Suppressor macrophage (primary cell): ENCODE measurements around the gene MFSD11.
"Not testable (repeated sequence)": the region's sequence is repeated elsewhere in the genome, so short reads cannot be mapped to it uniquely, and the experiment has no call there.

ENCODE experiments used
- DNase-seq, 4 experiments: peaks; one replicate each; pipeline ENCODE4 v3.0.0-alpha.2; 2020 to 2022

The MFSD11 gene

DNA sequence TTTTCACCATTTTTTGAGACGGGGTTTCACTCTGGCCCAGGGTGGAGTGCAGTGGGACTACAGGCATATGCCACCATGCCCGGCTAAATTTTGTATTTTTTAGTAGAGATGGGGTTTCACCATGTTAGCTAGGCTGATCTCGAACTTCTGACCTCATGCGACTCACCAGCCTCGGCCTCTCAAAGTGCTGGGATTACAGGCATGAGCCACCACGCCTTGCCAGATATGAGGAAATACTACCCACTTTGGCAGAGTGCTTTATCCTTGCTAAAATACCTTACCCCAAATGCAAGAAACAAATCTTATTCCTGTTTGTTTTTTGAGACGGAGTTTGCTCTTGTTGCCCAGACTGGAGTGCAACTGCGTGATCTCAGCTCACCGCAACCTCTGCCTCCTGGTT is 67.4 kb downstream of the MFSD11 start:
- DNase-seq: peak in 1 of 4 experiments; percentile 12

DNA sequence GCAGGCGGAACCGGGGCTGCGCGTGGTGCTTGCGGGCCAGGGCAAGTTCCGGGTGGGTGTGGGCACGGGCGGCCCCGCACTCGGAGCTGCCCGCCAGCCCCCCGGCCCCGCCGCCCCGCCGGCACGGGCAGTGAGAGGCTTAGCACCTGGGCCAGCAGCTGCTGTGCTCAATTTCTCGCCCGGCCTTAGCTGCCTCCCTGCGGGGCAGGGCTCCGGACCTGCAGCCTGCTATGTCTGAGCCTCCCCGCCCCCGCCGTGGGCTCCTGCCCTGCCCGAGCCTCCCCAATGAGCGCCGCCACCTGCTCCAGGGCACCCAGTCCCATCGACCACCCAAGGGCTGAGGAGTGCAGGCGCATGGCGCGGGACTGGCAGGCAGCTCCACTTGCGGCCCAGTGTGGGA is 68.2 kb downstream of the MFSD11 start:
- DNase-seq: not testable (repeated sequence)

DNA sequence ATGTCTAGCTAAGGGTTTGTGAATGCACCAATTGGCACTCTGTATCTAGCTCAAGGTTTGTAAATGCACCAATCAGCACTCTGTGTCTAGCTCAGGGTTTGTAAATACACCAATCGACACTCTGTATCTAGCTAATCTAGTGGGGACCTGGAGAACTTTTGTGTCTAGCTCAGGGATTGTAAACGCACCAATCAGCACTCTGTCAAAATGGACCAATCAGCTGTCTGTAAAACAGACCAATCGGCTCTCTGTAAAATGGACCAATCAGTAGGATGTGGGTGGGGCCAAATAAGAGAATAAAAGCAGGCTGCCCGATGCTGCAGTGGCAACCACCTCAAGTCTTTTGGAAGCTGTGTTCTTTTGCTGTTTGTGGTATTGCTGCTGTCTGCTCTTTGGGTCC is 68.8 kb downstream of the MFSD11 start:
- not testable (repeated sequence) for DNase-seq

DNA sequence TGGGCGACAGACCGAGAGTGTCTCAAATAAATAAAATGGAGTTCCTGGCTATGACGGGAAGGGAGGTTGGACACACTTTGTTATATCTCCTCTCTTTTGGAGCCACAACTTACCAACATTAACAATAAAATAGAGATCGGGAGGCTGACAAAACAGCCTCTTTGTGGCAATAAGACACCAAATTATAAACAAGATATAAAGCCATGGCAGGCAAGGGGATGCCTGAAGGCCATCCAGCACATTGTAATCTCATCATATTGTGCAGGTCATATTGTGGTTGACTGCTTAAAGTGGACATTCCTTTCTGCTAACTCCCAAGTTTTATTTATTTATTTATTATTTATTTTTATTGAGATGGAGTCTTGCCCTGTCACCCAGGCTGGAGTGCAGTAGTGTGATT is 70.4 kb downstream of the MFSD11 start:
- DNase-seq: no peak

DNA sequence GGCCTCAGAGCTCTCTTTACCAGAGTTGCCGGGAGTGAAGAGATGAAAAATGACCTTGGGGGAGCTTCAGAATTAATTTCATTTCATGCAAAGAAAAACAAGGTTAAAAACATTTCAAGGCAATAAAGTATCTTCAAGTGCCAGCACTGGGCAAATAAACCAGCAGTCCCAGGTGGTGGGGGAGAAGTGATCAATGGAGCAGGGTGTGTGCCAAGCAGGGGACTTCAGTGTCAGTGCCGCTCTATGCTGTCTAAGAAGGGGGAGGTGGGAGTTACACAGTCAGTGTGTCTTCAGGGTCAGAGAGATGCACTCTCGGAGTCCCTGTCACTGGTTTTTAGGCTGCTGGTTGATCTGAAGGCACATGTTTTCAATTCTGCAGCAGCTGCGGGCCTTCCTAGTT is 73.0 kb downstream of the MFSD11 start:
- DNase-seq: no peak

DNA sequence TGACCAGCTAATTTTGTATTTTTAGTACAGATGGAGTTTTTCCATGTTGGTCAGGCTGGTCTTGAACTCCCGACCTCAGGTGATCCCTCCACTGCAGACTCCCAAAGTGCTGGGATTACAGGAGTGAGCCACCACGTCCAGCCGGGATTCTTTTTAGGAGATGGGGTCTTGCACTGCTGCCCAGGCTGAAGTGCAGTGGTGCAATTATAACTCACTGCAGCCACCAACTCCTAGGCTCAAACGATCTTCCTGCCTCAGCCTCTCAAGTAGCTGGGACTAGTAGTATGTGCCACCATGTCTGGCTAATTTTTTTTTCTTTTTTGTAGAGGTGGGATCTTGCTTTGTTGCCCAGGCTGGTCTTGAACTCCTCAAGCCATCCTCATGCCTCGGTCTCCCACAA is 73.9 kb downstream of the MFSD11 start:
- DNase-seq: no peak

DNA sequence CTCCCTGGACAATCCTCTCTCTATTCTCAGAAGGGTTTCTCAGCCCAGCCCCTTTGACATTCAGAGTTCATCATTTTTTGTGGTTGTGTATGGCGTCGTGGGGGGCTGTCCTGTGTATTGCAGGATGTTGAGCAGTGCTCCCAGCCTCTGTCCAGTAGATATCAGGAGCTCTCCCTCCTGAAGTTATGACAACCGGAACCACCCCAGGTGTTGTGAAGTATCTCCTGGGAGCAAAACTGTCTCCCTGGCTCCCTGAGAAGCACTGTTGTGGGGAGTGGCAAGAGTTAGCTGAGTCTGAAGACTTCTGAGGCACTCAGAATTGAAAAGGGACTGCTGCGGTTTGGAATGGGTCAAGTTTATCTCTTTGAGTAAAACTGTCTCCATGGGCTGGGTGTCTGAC is 74.3 kb downstream of the MFSD11 start:
- no peak for DNase-seq

DNA sequence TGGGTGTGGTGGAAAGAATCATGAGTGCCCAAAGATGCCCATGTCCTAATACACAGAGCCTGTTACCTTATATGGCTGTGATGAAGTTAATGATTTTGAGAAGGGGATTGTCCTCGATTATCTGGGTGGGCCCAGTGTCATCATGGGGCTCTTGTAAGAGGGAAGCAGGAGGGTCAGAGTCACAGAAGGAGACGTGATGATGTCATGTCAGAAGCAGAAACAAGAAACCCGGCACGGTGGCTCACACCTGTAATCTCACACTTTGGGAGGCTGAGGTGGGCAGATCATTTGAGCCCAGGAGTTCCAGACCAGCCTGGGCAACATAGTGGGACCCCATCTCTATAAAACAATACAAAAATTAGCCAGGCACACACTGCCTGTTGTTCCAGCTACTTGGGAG is 75.0 kb downstream of the MFSD11 start:
- DNase-seq: no peak

DNA sequence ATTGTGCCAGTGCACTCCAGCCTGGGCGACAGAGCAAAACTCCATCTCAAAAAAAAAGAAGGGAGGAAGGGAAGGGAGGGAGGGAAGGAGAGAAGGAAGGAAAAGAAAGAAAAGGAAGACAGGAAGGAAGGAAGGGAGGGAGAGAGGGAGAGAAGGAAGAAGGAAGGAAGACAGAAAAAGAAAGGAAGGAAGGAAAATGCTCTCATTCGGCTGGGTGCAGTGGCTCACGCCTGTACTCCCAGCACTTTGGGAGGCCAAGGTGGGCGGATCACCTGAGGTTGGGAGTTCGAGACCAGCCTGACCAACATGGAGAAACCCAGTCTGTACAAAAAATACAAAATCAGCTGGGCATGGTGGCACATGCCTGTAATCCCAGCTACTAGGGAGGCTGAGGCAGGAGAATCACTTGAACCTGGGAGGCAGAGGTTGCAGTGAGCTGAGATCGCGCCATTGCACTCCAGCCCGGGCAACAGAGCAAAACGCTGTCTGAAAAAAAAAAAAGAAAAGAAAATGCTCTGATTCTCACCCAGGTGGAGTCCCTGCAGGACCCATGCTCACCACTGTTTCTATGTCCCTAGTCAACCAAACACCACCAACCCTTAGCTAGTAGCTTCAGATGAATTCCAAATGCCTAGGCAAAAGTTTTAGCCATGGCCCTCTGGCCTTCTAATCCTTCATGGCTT is 78.1 kb downstream of the MFSD11 start:
- not testable (repeated sequence) for DNase-seq

DNA sequence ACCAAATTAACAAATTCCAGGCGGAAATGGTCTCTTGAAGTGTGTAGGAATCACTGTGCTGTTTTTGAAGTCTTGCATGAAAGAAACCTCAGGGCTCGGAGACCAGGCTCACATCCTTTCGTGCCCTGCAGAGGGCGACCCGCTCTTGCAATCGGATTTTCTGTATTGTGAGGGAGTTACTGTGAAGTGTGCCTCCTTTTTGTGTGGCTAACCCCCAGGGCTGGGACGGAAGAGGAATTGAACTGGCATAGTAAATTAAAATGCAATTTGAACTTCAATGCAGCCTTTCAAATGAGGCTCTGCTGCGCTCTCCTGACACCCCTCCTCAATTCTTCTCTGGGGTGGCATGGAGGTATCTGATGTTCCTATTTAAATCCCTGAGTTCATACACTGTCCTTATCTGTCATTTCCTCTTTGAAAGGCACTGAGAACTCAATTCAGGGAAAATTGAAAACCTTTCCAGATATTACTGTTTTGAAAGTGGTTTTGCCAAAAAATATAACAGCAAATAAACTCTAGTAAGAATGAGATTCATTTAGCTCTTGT is 78.7 kb downstream of the MFSD11 start:
- DNase-seq: peak; percentile 41 to 68 (median 52)

DNA sequence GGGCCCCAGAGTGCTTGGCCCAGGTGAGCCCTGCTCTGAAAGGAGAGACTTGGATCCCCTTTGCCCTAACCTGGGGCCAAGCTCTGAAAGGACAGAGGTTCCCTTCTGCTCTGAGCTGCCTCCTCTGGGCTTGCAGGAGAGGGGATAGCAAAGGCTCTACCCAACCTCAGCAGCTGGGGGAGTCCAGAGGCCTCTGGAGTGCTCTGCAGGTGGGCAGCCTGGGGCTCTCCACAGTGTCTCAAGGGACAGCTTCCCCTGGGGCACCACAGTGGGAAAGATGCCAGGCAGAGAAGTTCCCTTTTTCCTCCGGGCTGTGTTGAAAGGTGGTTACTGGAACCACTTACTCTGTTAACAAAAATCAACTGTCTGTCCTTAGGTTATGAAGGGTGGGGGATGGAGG is 82.1 kb downstream of the MFSD11 start:
- DNase-seq: peak in 2 of 4 experiments; percentile 5 to 26

DNA sequence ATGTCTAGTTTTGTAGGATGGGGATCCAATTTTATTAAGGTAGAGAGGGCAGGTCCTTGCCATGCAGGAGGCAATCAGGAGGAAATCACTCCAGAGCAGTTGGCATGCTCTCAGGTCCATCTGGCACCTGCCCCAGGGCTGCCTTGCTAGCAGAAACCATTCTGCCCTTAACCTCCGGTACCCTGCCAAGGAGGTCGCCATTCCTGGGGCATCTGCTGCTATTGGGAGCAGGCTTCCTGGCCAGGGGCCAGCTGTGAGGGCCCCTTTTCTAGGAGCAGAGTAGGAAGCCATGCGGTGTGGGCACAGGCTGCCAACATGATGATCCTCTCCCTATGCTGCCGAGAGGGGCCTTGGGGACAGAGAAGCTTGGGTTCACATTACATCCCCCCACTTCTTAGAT is 82.6 kb downstream of the MFSD11 start:
- DNase-seq: no peak

DNA sequence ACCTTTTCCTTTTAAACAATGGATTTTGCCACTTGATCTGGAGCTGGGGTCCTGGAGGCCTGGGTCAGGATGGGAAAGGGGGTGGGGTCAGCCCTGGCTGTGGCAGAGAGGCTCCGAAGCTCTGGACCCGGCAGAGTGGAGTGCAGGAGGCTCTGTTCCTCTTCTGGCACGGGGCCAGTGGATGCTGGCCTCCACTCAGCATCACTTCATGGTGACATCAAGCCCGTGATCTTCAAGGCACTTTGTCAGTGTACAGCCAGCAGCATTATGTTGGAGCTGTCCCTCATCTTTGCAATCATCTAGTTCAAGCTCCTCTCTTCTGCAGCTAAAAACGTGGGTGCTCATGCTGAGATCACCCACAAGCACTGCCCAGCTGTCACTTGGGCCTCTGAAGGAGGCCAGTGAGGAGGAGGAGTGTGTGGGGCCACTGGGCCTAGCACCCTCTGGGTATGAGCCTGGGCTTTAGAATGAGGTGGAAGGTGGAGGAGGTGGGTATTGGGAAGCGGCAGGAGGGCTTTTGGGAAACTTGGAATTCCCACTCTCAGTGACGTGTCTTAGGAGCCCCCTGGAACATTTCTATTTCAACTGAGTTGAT is 84.4 kb downstream of the MFSD11 start:
- no peak for DNase-seq

DNA sequence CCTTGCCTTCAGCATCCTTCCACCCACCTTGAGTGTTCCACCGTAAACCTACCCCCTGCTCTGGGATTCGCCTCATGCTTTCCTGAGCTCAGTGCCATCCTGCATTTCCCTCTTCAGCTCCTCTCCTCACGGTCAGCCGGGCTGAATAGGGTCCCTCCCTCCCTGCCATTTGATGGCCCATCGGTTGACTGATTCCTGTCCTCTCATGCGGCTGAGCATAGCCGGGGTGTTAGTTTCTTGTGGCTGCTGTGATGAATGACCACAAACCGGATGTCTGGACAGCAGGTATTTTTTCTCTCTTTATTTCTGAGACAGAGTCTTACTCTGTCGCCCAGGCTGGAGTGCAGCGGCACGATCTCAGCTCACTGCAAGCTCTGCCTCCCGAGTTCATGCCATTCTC is 86.2 kb downstream of the MFSD11 start:
- DNase-seq: no peak

DNA sequence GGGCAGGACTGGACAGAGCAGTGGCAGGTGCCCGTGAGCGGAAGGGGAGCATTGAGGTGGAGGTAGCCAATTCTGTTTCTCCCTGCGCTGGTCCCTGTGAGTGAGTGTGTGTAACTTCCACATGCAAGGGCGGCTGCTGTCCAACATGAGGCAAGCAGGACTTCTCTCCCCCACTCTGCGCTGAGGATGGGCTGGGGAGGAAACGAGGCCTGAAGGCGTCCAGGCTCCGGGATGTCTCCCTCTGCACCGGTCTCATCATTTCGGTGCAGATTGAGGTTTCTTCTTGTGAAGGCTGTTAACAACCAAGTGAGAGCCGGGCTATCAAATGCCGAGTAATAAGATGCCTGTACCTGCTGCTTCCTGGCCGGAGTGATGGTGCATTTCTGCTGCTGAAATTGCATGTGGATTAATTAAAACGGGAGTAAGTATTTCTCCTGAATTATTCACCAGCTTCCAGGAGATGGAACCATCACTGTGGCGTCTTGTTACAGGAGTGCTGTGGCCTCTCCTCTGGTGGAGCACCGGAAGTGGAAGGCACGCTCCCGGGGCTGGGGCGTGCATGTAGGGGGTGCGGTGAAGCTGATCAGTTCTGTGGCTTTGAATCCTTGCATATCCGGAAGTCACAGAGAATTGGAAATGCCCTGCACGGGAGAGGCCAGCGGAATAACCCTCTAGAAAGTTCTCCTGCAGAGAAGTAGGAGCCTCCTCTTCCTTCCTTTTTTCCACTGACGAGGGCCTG is 88.6 kb downstream of the MFSD11 start:
- DNase-seq: peak in 2 of 4 experiments; percentile 25 to 31

DNA sequence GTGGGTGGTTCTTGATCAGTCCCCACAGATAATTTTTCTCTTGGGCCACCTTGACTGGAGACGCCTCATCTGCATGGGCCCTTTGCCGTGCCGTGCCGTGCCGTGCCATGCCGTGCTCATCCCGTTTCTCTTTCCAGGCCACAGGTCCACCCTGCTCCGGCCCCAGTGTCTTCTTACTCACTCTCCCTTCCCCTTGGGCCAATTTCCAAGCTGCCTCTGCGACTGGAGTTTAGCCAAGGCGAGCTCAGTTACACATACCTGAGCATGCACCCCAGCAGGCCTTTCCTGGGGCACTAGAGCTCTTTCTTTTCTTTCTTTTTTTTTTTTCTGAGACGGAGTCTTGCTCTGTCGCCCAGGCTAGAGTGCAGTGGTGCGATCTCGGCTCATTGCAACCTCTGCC is 89.8 kb downstream of the MFSD11 start:
- no peak for DNase-seq
